Spleen (tissue), 7 donors: ENCODE measurements around the gene NFIB.

ENCODE experiments used
- POLR2A ChIP-seq, 3 donors: fragments of 450-650 bp; IDR thresholded peaks; one replicate each; pipeline ENCODE4 v1.5.1; 2017; ENCODE audit warnings: antibody characterized with exemption in 3 of 3, mild to moderate bottlenecking in 1 of 3
- POLR2AphosphoS5 ChIP-seq, 3 donors: sonication (generic); formaldehyde crosslinking; IDR thresholded peaks; one replicate each; pipeline ENCODE4 v1.5.1; 2017; ENCODE audit warnings: antibody characterized with exemption in 3 of 3
- TF ChIP-seq, protein P1 (sequence below), 11 experiments: fragments of 200-600 bp in 7 of 11; fragments of 450-650 bp in 4 of 11; sonication (generic) in 4 of 11; IDR thresholded peaks in 8 of 11; conservative IDR thresholded peaks in 3 of 11; 1 replicate in 7 of 11; 2 replicates in 4 of 11; pipeline versions ENCODE4 v1.4.0 to v1.8.0; 2016 to 2021; ENCODE audit warnings: antibody characterized with exemption in 11 of 11, inconsistent platforms in 4 of 11, mild to moderate bottlenecking in 1 of 11
- donor health status: DM: no; HTN: no; CAD: no; lungs with moderate emphysema.
- donor health status: DM: no; HTN: no; CAD: no.
- donor health status: DM: no; HTN: no; CAD: no.

DNA sequence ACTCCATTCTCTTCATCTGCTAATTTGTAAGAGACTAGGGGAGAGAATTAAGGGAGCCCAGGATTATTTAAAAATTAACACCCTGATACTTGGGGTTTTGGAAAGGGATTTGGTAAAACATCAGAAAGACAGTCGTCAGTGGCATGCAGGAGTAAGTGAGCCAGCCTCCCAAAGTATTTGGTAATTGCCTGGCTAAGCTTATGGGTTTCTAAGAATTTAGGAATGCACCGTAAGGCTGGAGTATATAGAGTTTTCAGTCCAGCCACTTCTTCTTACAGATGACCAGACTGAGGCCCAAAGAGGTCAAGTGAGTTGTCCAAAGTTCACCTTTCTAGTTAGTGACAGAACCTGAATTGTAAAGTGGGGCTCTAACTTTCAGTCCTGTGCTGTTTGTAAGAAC lies 25.8 kb upstream of the NFIB start:
- TF ChIP-seq, protein P1, sequence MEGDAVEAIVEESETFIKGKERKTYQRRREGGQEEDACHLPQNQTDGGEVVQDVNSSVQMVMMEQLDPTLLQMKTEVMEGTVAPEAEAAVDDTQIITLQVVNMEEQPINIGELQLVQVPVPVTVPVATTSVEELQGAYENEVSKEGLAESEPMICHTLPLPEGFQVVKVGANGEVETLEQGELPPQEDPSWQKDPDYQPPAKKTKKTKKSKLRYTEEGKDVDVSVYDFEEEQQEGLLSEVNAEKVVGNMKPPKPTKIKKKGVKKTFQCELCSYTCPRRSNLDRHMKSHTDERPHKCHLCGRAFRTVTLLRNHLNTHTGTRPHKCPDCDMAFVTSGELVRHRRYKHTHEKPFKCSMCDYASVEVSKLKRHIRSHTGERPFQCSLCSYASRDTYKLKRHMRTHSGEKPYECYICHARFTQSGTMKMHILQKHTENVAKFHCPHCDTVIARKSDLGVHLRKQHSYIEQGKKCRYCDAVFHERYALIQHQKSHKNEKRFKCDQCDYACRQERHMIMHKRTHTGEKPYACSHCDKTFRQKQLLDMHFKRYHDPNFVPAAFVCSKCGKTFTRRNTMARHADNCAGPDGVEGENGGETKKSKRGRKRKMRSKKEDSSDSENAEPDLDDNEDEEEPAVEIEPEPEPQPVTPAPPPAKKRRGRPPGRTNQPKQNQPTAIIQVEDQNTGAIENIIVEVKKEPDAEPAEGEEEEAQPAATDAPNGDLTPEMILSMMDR (IDR thresholded peaks at IDR 0.05 in 8 of 11, conservative IDR thresholded peaks at IDR 0.05 in 3 of 11) = no peak
- TF ChIP-seq POLR2A (IDR thresholded peaks at IDR 0.05) (no peak), POLR2AphosphoS5 (IDR thresholded peaks at IDR 0.05) (no peak)
